ENCODE measurements around the gene GPRC5D. TPM values are rescaled to one million over a fixed set of nuclear protein-coding genes. Genes with fewer than 3 reads are reported as not detected.
A peak's percentile ranks its signal among the peaks of the same experiment; 100 is the strongest.

Gene GPRC5D
- total RNA-seq = not detected
- long read RNA-seq, donor 1 = 0 reads
- long read RNA-seq, donor 2 = 0 reads

DNA sequence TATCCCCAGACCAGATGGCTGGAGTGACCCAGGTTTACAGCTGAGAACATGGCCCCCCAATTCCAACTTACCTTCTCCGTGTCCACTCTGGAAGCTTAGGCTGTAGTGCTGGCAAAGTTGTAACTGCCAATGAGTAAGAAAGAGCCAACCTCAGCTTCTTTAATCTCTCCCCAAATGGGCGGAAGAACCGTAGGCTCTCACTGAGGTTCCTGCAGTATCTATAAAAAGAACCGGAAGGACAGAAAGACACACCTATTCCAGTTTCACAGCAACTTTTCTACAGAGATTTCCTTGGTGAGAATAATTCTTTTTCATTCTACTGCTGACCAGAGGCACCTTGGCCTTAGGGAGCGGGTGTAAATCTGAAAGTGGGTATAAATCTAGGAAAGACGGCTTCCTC, at the start of gene GPRC5D:
Gene GPRC5D (minus strand): TSS at position 135 of the 400 bp plus-strand sequence. CDS start 1,786 bp downstream, outside the sequence.
- intact Hi-C loops (cut with DNase I) = no loop called here
- DNase-seq (ENCODE audit: low spot score) = no peak

DNA sequence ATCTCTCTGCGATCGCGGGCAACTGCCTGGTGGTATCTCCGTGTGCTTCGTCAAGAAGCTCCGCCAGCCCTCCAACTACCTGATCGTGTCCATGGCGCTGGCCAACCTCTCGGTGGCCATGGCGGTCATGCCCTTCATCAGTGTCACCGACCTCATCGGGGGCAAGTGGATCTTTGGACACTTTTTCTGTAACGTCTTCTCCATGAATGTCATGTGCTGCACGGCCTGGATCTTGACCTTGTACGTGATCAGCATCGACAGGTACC, 49.7 kb upstream of the GPRC5D start:
- intact Hi-C loops (cut with DNase I) = no loop called here
- DNase-seq (ENCODE audit: low spot score) = no peak

DNA sequence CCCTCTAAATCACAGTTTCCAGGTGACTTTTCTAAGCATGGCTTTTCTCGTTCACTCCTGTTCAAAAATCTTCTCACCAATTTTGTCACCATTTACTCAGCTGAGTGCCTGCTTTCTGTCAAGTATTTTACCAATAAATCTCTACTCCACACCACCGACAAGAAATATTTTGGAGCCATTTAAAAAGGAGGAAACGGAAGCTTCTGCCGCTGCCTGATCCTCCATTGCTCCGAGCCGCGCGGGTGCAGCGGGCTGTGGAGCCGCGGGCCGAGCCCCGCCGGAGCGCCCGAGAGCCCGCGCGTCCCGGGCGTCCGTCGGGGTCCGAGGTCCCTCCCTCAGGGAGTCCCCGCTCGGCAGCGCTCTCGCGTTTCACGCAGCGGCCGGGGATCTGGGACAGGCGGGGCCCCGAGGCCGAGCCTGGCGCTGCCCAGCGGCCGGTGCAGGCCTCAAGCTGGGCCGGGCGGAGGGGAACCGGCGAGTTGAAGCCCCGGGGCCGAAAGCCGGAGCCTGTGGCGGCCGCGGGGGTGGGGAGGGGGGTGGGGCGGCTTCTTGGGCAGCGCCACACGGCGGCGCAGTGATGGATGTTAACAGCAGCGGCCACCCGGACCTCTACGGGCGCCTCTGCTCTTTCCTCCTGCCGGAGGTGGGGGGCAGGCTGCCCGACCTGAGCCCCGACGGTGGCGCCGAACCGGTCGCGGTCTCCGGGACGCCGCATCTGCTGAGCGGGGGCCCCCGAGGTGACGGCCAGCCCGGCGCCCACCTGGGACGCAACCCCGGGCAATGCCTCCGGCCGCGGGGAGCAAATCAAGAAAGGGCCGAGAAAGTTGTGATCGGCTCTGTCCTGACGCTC, 49.2 kb upstream of the GPRC5D start:
- intact Hi-C loops (cut with DNase I) = no loop called here
- peak; percentile 86 for DNase-seq (ENCODE audit: low spot score)

DNA sequence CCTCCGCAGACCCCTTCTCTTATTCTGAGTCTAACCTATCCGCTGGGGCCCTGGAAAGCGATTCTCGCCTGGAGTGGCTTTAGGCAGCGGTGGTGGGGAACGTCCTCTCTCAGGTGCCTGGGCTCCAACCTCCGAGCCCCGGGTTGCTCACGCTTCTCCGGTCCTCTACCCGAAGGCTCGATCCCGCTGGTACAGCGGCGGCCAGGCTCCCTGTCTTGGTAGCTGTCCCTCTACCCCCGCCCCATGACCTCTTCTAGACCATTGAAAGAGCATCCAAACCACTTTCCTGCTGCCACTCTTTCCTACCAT, 48.6 kb upstream of the GPRC5D start:
- intact Hi-C loops (cut with DNase I) = no loop called here
- DNase-seq (ENCODE audit: low spot score) = peak; percentile 84

DNA sequence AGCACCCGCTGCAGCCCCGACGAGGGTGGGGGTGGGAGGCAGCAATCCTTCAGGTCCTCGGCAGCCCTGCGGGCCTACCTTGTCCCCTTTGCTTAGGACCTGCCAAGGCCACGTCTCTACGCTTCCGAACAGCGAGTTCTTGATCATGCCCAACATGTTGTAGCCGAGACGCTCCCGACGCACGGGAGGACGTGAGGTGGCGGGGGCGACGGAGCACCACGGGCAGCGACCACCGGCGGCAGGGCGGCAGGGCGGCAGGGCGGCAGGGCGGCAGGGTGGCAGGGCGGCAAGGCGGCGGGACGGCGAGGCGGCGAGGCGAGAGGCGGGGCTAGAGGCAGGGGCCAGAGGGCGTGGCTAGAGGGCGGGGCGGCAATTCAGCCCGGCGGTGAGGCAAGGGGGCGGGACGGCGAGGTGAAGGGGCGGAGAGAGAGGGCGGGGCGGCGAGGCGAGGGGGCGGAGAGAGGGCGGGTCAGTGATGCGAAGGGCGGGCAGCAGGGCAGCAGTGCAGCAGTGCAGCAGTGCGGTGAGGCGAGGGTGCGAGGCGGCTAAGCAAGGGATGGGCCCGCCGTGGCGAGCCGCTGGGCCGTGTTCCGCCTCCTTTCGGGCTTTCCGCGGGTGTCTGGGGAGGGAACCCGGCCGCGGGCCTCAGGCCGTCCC, 48.1 kb upstream of the GPRC5D start, which contains the start of gene HEBP1:
Gene HEBP1 (minus strand): TSS at position 307 of the 657 bp plus-strand sequence. CDS start 151 bp downstream, at position 156.
- peak; percentile 99 for DNase-seq (ENCODE audit: low spot score)
- intact Hi-C loops (cut with DNase I) = loop anchor here in 1 of 2 donors (5.0 to 10.0 kb wide), 2 partner anchors 185 to 202 kb away; partner anchors contain the start of gene DDX47

DNA sequence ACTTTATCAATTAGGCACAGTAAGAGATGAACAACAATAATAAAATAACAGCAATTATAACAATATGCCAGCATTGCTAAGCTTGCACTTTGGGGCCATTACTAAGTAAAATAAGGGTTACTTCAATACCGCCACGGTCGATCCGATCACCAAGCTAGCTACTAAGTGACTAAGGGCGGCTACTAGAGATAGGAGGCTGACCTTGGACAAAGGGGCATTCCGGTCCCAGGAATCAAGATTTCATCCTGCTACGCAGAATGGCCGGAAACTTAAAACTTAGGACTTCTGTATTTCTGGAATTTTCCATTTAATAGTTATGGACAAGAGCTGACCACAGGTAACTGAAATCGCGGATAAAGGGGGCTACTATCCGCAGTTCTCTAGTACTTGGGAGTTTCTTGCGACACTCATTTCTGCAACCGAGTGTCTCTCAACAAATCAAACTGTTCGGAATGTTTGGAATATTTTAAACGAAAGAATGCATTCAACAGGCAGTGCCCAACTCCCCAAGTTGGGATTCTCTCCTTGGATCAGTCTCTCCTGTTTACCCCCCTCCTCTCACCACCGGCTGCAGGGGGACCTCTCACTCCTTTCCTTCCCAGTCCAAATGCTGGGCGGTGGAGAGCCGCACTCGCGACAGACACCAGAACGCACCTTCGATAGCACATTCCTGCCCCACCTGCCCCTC, 47.4 kb upstream of the GPRC5D start:
- DNase-seq (ENCODE audit: low spot score) = no peak
- intact Hi-C loops (cut with DNase I) = loop anchor here in 1 of 2 donors (5.0 to 10.0 kb wide), 2 partner anchors 185 to 203 kb away; partner anchors contain the start of gene DDX47

DNA sequence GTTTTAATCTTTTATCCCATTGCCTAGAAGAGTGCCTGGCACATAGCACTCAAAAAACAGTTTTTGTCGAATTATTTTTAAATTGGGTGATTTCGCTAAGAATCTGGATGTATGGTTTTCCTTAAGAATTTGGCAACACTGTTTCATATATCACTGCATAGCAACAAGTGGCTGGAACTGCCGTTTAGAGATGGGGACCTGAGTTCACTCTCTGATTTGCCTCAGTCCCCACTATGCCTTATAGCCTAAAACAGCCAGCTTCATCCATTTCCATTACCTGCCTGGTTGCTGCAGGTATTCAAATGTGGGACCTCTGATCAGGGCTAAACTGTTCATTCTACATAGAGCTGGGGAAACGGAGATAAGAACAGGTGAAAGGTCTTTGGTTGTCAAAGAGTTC, 46.3 kb upstream of the GPRC5D start:
- intact Hi-C loops (cut with DNase I) = loop anchor here in 1 of 2 donors (5.0 to 10.0 kb wide), 2 partner anchors 183 to 204 kb away; partner anchors contain the start of gene DDX47
- no peak for DNase-seq (ENCODE audit: low spot score)

DNA sequence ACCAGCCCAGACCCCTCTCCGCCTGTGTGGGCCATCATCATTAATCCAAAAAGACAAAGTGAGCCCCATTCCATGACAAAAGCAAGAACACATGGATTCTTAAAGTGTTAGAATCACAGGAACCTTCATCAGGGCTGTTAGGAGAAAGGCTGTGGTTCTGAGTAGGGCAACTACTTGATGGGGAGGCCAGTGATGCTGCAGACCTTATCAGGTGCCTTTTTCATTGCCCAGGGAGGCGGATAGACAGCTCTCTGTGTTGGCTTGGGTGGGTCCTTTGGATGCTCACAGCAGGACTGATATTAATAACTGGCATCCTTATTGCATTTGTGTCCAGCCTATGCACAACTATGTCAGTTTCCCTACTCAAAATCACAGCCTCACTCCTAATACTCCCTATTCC, 45.8 kb upstream of the GPRC5D start:
- no peak for DNase-seq (ENCODE audit: low spot score)
- intact Hi-C loops (cut with DNase I) = loop anchor here in 1 of 2 donors (5.0 to 10.0 kb wide), 2 partner anchors 183 to 205 kb away; partner anchors contain the start of gene DDX47

DNA sequence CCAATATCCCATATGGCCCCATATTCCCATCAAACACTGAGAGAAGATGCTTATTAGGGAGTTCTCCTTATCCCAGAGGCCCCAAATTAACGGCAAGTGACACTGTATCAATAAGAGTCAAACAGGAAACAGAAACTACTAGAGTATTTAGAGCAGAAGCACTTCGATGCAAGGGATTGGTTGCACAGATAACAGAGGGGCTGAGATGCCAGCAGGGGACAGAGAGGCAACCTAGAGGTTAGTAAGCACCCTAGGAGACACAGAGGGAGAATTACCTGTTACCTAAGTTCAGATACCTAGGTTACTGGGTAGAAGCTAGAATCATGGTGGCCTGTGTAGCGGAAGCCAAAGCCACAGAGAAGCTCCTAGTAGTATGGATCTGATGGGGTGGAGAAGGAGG, 45.2 kb upstream of the GPRC5D start:
- intact Hi-C loops (cut with DNase I) = loop anchor here in 1 of 2 donors (5.0 to 10.0 kb wide), 2 partner anchors 182 to 205 kb away; partner anchors contain the start of gene DDX47
- no peak for DNase-seq (ENCODE audit: low spot score)

DNA sequence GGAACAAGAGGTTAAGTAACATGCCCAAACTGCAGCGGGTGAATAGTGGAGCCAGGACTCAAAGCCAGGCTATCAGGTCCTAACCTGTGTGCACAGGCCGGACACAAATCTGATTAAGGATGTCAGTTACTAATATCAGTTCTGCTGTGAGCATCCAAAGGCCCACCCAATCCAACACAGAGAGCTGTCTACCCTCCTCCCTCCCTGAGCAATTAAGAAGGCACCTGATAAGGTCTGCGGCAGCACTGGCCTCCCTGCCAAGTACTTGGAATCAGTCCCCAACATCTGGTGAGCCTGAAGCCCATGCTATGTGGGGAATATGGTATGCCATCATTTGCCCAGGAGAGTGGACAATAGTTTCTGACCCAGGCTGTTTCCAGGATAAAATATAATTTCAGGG, 44.2 kb upstream of the GPRC5D start:
- intact Hi-C loops (cut with DNase I) = loop anchor here in 1 of 2 donors (5.0 to 10.0 kb wide), 2 partner anchors 181 to 206 kb away; partner anchors contain the start of gene DDX47
- DNase-seq (ENCODE audit: low spot score) = no peak

DNA sequence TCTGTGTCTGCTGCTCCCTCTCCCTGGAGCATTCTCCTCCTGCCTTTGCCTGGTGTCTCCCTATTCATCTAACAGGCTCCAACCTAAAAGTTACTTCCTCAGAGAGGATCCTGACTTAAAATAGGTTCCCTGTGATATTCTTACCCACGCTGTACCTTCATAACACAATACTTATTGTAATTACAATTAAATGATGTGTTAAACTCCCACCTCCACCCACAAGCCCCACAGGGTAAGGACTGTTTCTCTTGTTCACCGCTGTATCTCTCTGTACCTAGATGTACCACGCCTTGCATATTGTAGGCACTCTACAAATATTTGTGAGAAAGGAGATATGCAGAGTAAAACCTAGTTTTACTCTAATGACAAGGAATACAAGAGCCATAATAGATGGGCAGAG, 43.1 kb upstream of the GPRC5D start:
- intact Hi-C loops (cut with DNase I) = loop anchor here in 1 of 2 donors (5.0 to 10.0 kb wide), 2 partner anchors 180 to 207 kb away; partner anchors contain the start of gene DDX47
- DNase-seq (ENCODE audit: low spot score) = no peak

DNA sequence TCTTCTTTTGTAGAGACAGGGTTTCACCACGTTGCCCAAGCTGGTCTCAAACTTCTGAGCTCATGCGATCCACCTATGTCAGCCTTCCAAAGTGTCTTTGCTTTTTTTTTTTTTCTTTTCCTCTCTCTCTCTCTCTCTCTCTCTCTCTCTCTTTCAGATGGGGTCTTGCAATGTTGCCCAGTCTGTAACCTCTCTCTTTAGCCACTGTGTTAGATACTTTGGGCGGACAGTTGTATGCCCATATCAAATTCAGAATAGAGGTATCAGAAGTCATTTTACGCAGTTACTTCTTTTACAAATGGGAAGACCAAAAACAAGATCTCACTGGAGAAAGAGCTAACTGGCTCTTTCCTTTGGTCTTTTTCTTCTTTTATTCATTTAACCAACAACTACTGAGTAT, 41.4 kb upstream of the GPRC5D start:
- no peak for DNase-seq (ENCODE audit: low spot score)
- intact Hi-C loops (cut with DNase I) = loop anchor here in 1 of 2 donors (10.0 kb wide), 1 partner anchor 179 kb away; the partner anchor contains the start of gene DDX47

DNA sequence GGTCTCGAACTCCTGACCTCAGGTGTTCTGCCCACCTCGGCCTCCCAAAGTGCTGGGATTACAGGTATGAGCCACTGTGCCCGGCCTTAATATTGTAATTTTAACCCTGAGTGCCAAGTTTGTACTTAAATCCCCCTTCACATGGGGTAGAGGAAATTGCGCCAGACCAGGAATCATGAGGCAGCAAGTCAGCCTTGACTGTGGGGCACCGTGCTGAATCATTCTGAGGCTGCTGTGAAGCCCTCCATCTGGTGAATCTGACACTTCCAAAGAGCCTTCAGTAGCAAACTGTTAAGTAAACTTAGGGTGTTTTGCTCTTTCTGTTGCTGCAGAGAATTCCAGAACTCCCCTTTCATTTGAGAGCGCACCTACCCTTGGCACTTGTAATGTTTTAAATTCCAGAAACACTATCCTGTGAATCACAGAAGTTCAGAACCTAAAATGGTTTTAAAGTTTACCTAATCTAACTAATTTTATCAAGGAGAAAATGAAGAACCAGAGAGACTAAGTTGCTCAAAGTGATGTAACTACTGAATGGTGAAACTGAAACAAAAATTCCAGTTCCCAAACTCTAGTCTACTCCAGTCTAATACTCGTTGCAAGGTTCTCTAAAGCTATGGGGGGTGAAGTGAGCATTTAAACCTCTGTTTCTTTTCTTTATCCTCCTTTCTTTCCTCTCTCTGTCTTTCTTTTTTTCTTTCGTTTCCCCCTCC, 40.6 kb upstream of the GPRC5D start:
- intact Hi-C loops (cut with DNase I) = loop anchor here in 1 of 2 donors (10.0 kb wide), 1 partner anchor 178 kb away; the partner anchor contains the start of gene DDX47
- no peak for DNase-seq (ENCODE audit: low spot score)

DNA sequence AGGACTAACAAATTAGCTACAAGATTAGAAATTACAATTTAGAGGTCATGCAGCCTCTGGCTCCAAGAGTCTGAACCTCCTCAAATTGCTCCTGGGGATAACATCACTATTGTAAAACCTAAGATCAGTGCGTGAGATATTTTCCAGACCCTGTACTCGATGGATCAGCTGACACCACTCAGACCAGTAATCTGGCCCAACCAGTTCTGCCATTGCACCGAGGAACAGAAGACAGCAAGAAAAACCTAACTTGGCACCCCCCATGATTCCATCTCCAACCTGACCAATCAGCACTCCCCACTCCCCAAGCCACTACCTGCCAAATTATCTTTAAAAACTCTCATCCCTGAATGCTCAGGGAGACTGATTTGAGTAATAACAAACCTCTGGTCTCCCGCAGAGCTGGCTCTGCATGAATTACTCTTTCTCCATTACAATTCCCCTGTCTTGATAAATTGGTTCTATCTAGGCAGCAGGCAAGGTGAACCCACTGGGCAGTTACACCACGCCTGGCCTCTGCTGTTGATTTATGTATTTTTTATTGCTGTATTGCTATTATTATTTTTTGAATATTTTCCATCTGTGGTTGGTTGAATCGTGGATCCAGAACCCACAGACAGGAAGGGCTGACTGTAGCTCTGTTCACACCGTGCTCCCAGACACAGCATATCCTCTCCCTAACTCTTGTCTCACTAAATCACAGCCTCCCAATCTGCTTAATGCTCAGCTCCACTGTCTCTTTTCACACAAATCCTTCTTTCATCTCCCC, 38.9 kb upstream of the GPRC5D start:
- no peak for DNase-seq (ENCODE audit: low spot score)
- intact Hi-C loops (cut with DNase I) = loop anchor here in 1 of 2 donors (10.0 kb wide), 1 partner anchor 176 kb away; the partner anchor contains the start of gene DDX47

DNA sequence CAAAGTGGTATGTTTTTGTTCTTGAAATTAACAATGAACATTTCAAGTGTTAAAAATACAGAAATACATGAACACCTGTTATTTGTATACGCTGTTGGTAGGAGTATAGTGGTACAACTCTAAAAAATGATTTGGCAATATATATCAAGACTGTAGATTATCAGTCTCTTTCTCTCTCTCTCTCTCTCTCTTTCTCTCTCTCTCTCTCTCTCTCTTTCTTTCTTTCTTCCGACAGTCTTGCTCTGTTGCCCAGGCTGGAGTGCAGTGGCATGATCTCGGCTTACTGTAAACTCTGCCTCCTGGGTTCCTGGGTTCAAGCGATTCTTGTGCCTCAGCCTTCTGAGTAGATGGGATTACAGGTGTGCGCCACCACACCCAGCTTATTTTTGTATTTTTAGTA, 35.5 kb upstream of the GPRC5D start:
- DNase-seq (ENCODE audit: low spot score) = no peak
- intact Hi-C loops (cut with DNase I) = loop anchor here in 1 of 2 donors (10.0 kb wide), 1 partner anchor 153 kb away; no protein-coding TSS in a partner anchor

DNA sequence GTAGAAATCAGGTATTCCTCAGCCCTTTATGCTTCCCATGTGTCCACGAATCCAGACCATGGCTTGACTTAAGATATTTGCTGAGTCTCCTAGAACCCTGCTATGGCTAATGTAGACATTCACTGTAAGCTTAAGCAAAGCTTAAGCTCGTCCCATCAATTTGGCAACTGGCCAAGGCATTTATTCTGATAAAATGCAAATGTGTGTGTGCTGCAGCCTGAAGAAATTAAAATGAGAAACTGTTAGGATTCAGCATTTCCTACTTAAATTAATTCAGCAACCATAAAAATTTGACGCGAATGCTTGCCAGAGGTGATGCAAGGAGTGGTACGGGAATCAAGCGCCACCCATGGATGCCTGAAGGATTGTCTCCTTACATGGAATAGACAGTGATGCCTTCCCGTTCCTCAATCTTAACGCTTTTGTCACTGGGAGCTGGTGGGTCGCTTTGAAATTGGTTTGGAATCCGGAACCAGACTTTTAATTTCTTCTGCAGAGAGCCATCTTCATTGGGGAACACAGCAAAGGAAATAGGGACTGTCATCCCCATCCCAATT, 34.9 kb upstream of the GPRC5D start:
- DNase-seq (ENCODE audit: low spot score) = no peak
- intact Hi-C loops (cut with DNase I) = loop anchor here in 1 of 2 donors (10.0 kb wide), 1 partner anchor 152 kb away; no protein-coding TSS in a partner anchor

DNA sequence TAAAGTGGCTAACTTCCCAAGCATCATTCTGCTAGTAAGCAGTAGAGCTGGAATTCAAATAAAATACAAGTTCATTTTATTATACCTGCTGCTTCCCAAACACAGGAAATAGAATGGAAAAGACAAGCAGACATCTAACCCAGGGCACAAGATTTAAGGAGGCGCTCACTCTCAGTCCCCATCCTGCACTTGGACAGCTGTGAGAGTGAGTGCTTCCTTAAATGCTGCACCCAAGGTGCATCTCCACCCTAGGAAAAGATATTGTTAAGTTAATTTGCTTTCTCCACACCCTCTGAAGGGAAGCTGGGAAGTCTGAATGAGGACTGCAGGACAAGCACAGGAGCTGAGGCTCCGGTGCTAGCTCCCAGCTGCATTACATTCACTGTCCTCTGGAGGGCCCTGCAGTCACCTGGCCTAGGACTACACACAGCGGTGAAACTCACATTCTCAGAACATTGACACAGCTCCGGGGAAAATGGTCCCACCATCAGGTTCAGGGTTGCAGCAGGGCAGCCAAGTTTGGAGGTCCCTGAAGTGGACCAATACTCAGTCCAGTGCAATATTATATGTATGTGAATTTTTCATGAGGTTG, 33.9 kb upstream of the GPRC5D start:
- intact Hi-C loops (cut with DNase I) = loop anchor here in 1 of 2 donors (10.0 kb wide), 1 partner anchor 151 kb away; no protein-coding TSS in a partner anchor
- no peak for DNase-seq (ENCODE audit: low spot score)
